ENCODE measurements around the gene MPRIP. TPM values are rescaled to one million over a fixed set of nuclear protein-coding genes. Genes with fewer than 3 reads are reported as not detected.

MPRIP gene
- total RNA-seq, 1 donor: 86.5 TPM

GRCh38 chr17:17052462-17053221 is 10.4 kb downstream of the MPRIP start:
- TF ChIP-seq, protein P1, sequence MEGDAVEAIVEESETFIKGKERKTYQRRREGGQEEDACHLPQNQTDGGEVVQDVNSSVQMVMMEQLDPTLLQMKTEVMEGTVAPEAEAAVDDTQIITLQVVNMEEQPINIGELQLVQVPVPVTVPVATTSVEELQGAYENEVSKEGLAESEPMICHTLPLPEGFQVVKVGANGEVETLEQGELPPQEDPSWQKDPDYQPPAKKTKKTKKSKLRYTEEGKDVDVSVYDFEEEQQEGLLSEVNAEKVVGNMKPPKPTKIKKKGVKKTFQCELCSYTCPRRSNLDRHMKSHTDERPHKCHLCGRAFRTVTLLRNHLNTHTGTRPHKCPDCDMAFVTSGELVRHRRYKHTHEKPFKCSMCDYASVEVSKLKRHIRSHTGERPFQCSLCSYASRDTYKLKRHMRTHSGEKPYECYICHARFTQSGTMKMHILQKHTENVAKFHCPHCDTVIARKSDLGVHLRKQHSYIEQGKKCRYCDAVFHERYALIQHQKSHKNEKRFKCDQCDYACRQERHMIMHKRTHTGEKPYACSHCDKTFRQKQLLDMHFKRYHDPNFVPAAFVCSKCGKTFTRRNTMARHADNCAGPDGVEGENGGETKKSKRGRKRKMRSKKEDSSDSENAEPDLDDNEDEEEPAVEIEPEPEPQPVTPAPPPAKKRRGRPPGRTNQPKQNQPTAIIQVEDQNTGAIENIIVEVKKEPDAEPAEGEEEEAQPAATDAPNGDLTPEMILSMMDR (IDR thresholded peaks at IDR 0.05; ENCODE audit: insufficient read depth, low read length): no peak
- DNase-seq (ENCODE audit: low read depth): no peak
- no peak overlapping the region for H3K4me3 ChIP-seq (ENCODE audit: low read depth, low read length)

DNA sequence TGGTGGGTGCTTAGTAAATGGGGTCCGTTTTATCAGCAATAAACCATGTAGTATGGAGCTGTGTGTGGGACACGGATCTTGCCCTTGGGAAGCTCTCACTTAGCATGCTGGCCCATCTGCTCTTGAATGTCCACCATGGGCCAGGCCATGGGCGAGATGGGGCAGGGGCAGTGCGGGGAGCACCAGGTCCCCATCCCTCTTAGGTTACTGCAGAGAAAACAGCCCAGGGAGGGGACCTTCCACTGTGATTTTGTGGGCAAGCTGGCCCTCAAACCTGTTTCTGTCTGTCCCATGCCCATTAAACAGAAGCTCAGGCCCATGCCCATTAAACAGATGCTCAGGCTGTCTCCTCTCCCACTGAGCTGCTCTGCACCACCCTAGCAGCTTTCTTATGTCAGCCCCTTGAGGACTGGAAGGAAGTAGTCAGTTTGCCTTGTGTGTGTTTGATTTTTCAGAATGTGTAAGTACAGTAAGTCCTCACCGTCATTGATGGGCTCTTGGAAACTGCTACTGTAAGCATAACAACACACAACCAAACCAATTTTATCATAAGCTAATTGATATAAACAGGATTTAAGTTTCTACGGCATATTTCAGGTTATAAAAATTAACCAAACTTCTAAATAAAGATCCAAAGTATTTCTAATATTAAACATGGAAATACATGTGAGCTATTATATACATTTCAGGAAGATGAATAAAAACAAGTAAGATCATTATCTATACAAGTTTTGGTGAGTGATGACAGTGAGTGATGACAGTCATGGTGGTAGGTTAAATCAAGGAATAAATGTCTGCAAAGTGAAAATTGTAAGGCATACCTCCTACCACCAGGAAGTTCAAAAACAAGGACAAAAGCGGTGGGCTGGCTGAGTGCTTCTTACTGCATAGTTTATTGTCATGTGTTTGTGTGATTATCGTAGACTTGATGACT is 11.5 kb downstream of the MPRIP start:
- H3K4me3 ChIP-seq (ENCODE audit: low read depth, low read length): no peak overlapping the region
- no peak for DNase-seq (ENCODE audit: low read depth)
- TF ChIP-seq, protein P1 (IDR thresholded peaks at IDR 0.05; ENCODE audit: insufficient read depth, low read length): no peak

GRCh38 chr17:17054636-17055035 is 12.4 kb downstream of the MPRIP start:
- H3K4me3 ChIP-seq (ENCODE audit: low read depth, low read length): no peak overlapping the region
- no peak for DNase-seq (ENCODE audit: low read depth)
- TF ChIP-seq, protein P1 (IDR thresholded peaks at IDR 0.05; ENCODE audit: insufficient read depth, low read length): no peak

GRCh38 chr17:17055286-17056155 is 13.3 kb downstream of the MPRIP start:
- TF ChIP-seq, protein P1 (IDR thresholded peaks at IDR 0.05; ENCODE audit: insufficient read depth, low read length): no peak
- H3K4me3 ChIP-seq (ENCODE audit: low read depth, low read length): no peak overlapping the region
- DNase-seq (ENCODE audit: low read depth): no peak

DNA sequence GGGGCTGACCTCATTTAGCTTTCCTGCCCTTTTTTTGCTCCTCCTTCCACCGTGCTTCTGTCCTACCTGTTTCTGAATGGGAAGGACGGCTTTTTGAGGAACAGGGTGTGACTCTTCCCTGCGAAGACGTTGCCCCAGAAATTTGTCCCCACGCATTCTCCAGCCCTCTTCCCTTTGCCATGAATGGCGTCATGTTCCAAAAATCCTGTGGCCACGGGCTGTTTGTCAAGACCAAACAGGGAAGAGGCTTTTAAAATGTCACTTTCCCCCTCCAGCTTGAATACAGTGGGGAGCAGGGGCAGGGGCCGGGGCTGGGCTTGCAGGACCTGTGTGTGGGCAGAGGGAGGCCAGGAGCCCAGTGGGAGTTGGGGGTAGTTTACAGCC is 13.9 kb downstream of the MPRIP start:
- TF ChIP-seq, protein P1 (IDR thresholded peaks at IDR 0.05; ENCODE audit: insufficient read depth, low read length): no peak
- no peak overlapping the region for H3K4me3 ChIP-seq (ENCODE audit: low read depth, low read length)
- DNase-seq (ENCODE audit: low read depth): no peak

DNA sequence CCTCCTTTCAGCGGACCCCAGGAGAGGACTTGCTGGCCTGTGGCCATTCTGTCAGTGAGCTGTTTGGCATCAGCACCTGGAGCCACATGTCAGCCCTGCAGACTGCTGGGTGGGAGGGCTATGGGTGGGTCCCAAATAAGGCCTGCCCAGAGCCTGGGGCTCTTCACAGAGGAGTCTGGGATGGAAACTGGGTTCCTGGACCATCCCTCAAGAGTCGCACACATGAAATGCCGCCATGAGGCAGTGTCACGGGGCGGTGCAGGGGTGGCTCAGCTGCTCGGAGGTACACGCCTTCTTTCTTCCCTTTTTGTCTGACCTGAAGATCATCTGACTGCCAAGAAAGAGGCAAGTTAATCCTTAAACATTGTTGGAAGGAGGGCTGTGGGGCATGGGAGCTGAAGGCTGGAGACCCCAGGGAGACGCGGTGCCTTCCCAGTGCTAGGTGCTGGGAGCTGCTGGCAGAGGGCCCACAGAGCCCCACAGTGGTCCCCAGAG is 14.8 kb downstream of the MPRIP start:
- no peak for DNase-seq (ENCODE audit: low read depth)
- no peak overlapping the region for H3K4me3 ChIP-seq (ENCODE audit: low read depth, low read length)
- TF ChIP-seq, protein P1 (IDR thresholded peaks at IDR 0.05; ENCODE audit: insufficient read depth, low read length): no peak
